ENCODE measurements around the gene IFNA2.
"Not testable (repeated sequence)": the region's sequence is repeated elsewhere in the genome, so short reads cannot be mapped to it uniquely, and the experiment has no call there.

IFNA2 gene

GRCh38 chr9:21383627-21384026, 1.6 kb downstream of the IFNA2 start:
- Histone ChIP-seq H3K36me3 (ENCODE audit: control insufficient read depth in 2 of 2, insufficient read depth in 2 of 2, low read length in 2 of 2) (no peaks in the 10 kb centered on the region), H3K4me3 (ENCODE audit: low read length in 2 of 2) (no peak overlapping the region), H3K27me3 (ENCODE audit: control insufficient read depth in 2 of 2, insufficient read depth in 2 of 2, low read length in 2 of 2) (peaks cover 0 to 4% of the 10 kb centered on the region in 2 donors), H3K9me3 (ENCODE audit: control insufficient read depth in 2 of 2, low read length in 2 of 2) (no peaks in the 10 kb centered on the region), H3K9ac (ENCODE audit: low read depth in 1 of 2, low read length in 2 of 2) (no peak overlapping the region), H3K4me1 (ENCODE audit: control insufficient read depth in 2 of 2, insufficient read depth in 2 of 2, low read length in 2 of 2) (no peaks in the 10 kb centered on the region), H3K27ac (ENCODE audit: low read depth in 2 of 2, low read length in 2 of 2) (no peak overlapping the region)

DNA sequence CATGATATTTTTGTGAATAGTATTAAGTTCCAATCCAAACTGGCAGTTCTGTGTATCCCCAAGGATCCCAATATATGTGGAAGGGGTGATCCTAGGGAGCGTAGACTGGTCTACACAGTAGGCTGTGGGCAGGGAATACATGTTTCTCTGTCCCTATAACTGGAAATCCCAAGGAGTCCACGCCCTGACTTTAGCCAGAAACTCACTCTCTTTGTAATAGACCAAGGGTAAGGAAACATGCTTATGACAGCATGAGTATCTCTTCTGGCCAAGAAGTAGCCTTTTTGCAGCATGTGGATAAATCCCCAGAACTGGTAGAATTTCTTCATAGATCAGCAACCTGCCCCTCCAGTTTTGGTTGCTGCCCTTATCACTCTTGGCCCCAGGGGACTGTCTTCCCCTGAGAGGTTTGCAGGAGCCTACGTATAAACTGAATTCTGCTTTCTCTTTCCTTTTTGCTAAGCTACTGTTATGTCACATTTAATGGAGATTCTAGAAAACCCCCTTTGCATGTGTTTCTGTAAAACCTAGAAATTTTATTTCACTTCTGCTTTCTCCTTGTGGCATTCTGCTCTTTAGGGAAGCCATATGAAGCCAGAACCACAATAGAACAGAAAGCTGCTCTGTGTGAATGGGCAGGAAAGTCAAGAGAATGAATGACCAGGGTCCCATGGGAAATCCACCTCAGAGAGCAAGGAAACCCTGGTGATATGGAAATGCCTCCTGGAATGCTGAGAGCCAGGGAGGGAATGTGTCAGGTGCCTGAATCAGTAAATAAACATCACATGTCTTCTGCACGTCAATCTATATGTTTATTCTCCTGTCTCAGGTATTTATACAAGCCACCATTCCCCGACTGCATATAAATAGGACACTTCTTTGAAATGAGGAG, 3.5 kb downstream of the IFNA2 start:
- Histone ChIP-seq H3K27me3 (ENCODE audit: control insufficient read depth in 2 of 2, insufficient read depth in 2 of 2, low read length in 2 of 2) (no peaks in the 10 kb centered on the region), H3K4me1 (ENCODE audit: control insufficient read depth in 2 of 2, insufficient read depth in 2 of 2, low read length in 2 of 2) (no peaks in the 10 kb centered on the region), H3K36me3 (ENCODE audit: control insufficient read depth in 2 of 2, insufficient read depth in 2 of 2, low read length in 2 of 2) (no peaks in the 10 kb centered on the region), H3K27ac (ENCODE audit: low read depth in 2 of 2, low read length in 2 of 2) (no peak overlapping the region), H3K9me3 (ENCODE audit: control insufficient read depth in 2 of 2, low read length in 2 of 2) (no peaks in the 10 kb centered on the region), H3K9ac (ENCODE audit: low read depth in 1 of 2, low read length in 2 of 2) (no peak overlapping the region), H3K4me3 (ENCODE audit: low read length in 2 of 2) (no peak overlapping the region)

- H3K9ac ChIP-seq (ENCODE audit: low read depth in 1 of 2, low read length in 2 of 2); H3K4me3 ChIP-seq (ENCODE audit: low read length in 2 of 2); H3K4me1 ChIP-seq (ENCODE audit: control insufficient read depth in 2 of 2, insufficient read depth in 2 of 2, low read length in 2 of 2); H3K36me3 ChIP-seq (ENCODE audit: control insufficient read depth in 2 of 2, insufficient read depth in 2 of 2, low read length in 2 of 2); H3K27ac ChIP-seq (ENCODE audit: low read depth in 2 of 2, low read length in 2 of 2); H3K9me3 ChIP-seq (ENCODE audit: control insufficient read depth in 2 of 2, low read length in 2 of 2); H3K27me3 ChIP-seq (ENCODE audit: control insufficient read depth in 2 of 2, insufficient read depth in 2 of 2, low read length in 2 of 2): not testable (repeated sequence)
These were observed 13.7 kb downstream of the IFNA2 start for GRCh38 chr9:21371467-21371866.

DNA sequence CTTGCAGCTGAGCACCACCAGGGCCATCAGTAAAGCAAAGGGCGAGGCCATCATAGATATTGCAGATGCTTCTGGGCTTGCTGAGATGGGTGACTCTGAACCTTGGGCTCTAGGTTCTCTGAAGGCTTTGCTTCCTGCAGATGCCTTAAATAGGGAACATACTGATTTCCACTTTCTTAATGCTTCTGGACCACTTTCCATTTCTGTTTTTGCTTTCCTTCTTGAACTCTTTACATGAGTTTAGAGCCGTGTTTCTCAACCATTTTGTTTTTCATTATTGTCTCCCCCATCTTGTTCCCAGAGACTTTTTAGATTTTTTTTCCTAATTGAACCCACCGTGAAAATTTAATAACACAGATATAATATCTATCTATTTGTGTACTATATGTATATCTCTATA, 17.2 kb downstream of the IFNA2 start, which contains the start of gene IFNA13:
TSS of gene IFNA13 (minus strand) at position 101 of the 400 bp plus-strand sequence. CDS start at position 54, 47 bp downstream.
- no peaks in the 10 kb centered on the region for H3K9me3 ChIP-seq (ENCODE audit: control insufficient read depth in 2 of 2, low read length in 2 of 2)
- H3K9ac ChIP-seq (ENCODE audit: low read depth in 1 of 2, low read length in 2 of 2): no peak within 1 kb of the TSS
- no peaks in the 10 kb centered on the region for H3K4me1 ChIP-seq (ENCODE audit: control insufficient read depth in 2 of 2, insufficient read depth in 2 of 2, low read length in 2 of 2)
- no peaks in the 10 kb centered on the region for H3K36me3 ChIP-seq (ENCODE audit: control insufficient read depth in 2 of 2, insufficient read depth in 2 of 2, low read length in 2 of 2)
- H3K27ac ChIP-seq (ENCODE audit: low read depth in 2 of 2, low read length in 2 of 2): no peak within 1 kb of the TSS
- no peak within 1 kb of the TSS for H3K4me3 ChIP-seq (ENCODE audit: low read length in 2 of 2)
- H3K27me3 ChIP-seq (ENCODE audit: control insufficient read depth in 2 of 2, insufficient read depth in 2 of 2, low read length in 2 of 2): no peaks in the 10 kb centered on the region

DNA sequence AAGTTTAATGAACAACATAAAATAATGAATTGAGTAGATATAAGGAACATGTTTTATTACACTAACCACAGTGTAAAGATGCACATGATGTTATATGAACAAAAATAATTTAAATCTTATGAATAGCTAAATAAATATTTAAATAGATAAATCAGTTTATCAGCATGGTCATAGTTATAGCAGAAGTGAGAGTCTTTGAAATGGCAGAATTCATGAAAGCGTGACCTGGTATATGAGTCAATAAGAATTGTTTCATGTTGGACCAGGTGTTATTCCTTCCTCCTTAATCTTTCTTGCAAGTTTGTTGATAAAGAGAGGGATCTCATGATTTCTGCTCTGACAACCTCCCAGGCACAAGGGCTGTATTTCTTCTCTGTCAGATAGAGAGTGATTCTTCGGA, 18.0 kb downstream of the IFNA2 start:
- not testable (repeated sequence) for H3K27ac ChIP-seq (ENCODE audit: low read depth in 2 of 2, low read length in 2 of 2); H3K9ac ChIP-seq (ENCODE audit: low read depth in 1 of 2, low read length in 2 of 2); H3K36me3 ChIP-seq (ENCODE audit: control insufficient read depth in 2 of 2, insufficient read depth in 2 of 2, low read length in 2 of 2); H3K4me1 ChIP-seq (ENCODE audit: control insufficient read depth in 2 of 2, insufficient read depth in 2 of 2, low read length in 2 of 2); H3K9me3 ChIP-seq (ENCODE audit: control insufficient read depth in 2 of 2, low read length in 2 of 2); H3K27me3 ChIP-seq (ENCODE audit: control insufficient read depth in 2 of 2, insufficient read depth in 2 of 2, low read length in 2 of 2); H3K4me3 ChIP-seq (ENCODE audit: low read length in 2 of 2)

GRCh38 chr9:21362287-21362686, 22.9 kb downstream of the IFNA2 start:
- Histone ChIP-seq H3K4me1 (ENCODE audit: control insufficient read depth in 2 of 2, insufficient read depth in 2 of 2, low read length in 2 of 2) (peaks cover 0 to 2% of the 10 kb centered on the region in 2 donors), H3K27ac (ENCODE audit: low read depth in 2 of 2, low read length in 2 of 2) (no peak overlapping the region), H3K27me3 (ENCODE audit: control insufficient read depth in 2 of 2, insufficient read depth in 2 of 2, low read length in 2 of 2) (no peaks in the 10 kb centered on the region), H3K9ac (ENCODE audit: low read depth in 1 of 2, low read length in 2 of 2) (no peak overlapping the region), H3K9me3 (ENCODE audit: control insufficient read depth in 2 of 2, low read length in 2 of 2) (no peaks in the 10 kb centered on the region), H3K4me3 (ENCODE audit: low read length in 2 of 2) (no peak overlapping the region), H3K36me3 (ENCODE audit: control insufficient read depth in 2 of 2, insufficient read depth in 2 of 2, low read length in 2 of 2) (no peaks in the 10 kb centered on the region)

DNA sequence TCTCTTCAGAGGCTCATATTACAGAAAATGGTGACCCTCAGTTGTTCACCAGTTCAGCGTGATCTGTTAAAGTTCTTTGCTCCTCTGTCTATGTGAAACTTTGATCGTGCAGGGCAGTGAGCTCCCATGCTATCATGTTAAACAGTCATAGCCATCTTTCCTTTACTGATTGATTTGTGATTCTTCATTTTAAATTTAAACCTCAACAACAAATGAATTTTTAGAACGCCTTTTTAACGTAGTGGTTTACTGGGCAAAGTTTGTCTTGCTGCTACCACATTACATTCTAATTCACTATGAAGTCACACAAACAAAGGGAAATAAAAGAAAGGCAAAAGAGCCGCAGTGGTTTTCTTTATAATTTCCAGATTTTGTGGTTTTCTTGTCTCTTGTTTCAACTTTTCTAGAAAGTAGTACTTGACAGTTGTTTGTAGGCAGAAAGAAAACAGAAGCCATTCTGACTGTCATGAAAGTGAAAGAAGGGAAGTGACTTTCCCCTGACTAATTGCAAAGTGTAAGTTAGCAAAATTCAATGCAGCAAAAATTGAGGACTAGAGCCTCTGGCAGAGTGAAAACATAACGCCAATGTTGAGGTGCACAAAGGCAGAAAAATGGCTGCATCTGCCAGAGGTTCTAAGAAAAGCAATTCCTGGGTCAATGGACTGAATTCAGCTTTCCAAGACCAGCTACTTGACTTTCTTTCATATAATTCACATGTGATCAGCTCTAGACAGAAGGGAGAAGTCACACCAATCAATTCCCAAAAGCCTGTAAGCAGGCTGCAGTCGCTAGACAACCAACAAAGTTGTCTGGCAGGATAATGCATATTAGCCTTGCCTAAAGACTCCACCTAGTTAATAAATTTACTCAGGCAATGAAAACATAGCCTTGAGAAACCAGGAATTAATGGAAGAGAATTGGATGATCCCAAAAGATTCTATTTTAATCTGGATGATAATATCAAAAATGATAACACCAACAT, 27.4 kb downstream of the IFNA2 start:
- H3K9ac ChIP-seq (ENCODE audit: low read depth in 1 of 2, low read length in 2 of 2): no peak overlapping the region
- no peaks in the 10 kb centered on the region for H3K36me3 ChIP-seq (ENCODE audit: control insufficient read depth in 2 of 2, insufficient read depth in 2 of 2, low read length in 2 of 2)
- peaks cover 0 to 3% of the 10 kb centered on the region in 2 donors for H3K4me1 ChIP-seq (ENCODE audit: control insufficient read depth in 2 of 2, insufficient read depth in 2 of 2, low read length in 2 of 2)
- no peaks in the 10 kb centered on the region for H3K9me3 ChIP-seq (ENCODE audit: control insufficient read depth in 2 of 2, low read length in 2 of 2)
- H3K27ac ChIP-seq (ENCODE audit: low read depth in 2 of 2, low read length in 2 of 2): no peak overlapping the region
- H3K27me3 ChIP-seq (ENCODE audit: control insufficient read depth in 2 of 2, insufficient read depth in 2 of 2, low read length in 2 of 2): no peaks in the 10 kb centered on the region
- no peak overlapping the region for H3K4me3 ChIP-seq (ENCODE audit: low read length in 2 of 2)

GRCh38 chr9:21350787-21351186, 34.4 kb downstream of the IFNA2 start, which contains the start of gene IFNA6:
TSS of gene IFNA6 (minus strand) at chr9:21350887. CDS start at chr9:21350887, 0 bp downstream.
- Histone ChIP-seq H3K9me3 (ENCODE audit: control insufficient read depth in 2 of 2, low read length in 2 of 2) (no peaks in the 10 kb centered on the region), H3K9ac (ENCODE audit: low read depth in 1 of 2, low read length in 2 of 2) (no peak within 1 kb of the TSS), H3K36me3 (ENCODE audit: control insufficient read depth in 2 of 2, insufficient read depth in 2 of 2, low read length in 2 of 2) (no peaks in the 10 kb centered on the region), H3K4me3 (ENCODE audit: low read length in 2 of 2) (no peak within 1 kb of the TSS), H3K27ac (ENCODE audit: low read depth in 2 of 2, low read length in 2 of 2) (no peak within 1 kb of the TSS), H3K27me3 (ENCODE audit: control insufficient read depth in 2 of 2, insufficient read depth in 2 of 2, low read length in 2 of 2) (peaks cover 0 to 4% of the 10 kb centered on the region in 2 donors), H3K4me1 (ENCODE audit: control insufficient read depth in 2 of 2, insufficient read depth in 2 of 2, low read length in 2 of 2) (no peaks in the 10 kb centered on the region)

DNA sequence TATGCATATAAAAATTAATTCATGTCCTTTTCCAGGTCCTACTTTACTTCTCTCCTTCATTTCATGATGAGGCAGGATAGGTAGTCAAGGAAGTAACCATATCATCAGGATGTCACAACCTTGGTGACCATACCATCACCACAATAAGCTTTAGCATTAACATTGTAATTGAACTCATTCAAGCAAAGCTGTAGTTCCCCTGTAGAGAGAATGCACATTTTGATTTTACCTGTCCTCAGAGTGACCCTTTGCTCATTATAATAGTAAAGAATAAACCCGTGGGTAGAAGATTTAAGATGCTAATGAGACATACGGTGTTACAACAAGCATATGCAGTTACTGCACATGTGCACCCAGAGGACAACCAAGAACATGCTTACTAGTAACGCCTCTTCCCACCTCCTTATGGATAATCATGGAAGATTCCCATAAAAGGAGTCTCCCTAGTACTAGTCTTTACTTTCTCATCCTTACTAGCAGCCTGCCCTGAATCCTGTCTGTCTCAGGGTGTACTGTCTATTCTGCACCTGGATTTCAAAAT, 36.7 kb downstream of the IFNA2 start:
- Histone ChIP-seq H3K9me3 (ENCODE audit: control insufficient read depth in 2 of 2, low read length in 2 of 2) (no peaks in the 10 kb centered on the region), H3K27me3 (ENCODE audit: control insufficient read depth in 2 of 2, insufficient read depth in 2 of 2, low read length in 2 of 2) (peaks cover 0 to 4% of the 10 kb centered on the region in 2 donors), H3K9ac (ENCODE audit: low read depth in 1 of 2, low read length in 2 of 2) (no peak overlapping the region)

More for the DNA sequence above, 36.7 kb downstream of the IFNA2 start:
- Histone ChIP-seq H3K4me3 (ENCODE audit: low read length in 2 of 2) (no peak overlapping the region), H3K4me1 (ENCODE audit: control insufficient read depth in 2 of 2, insufficient read depth in 2 of 2, low read length in 2 of 2) (no peaks in the 10 kb centered on the region), H3K27ac (ENCODE audit: low read depth in 2 of 2, low read length in 2 of 2) (no peak overlapping the region), H3K36me3 (ENCODE audit: control insufficient read depth in 2 of 2, insufficient read depth in 2 of 2, low read length in 2 of 2) (no peaks in the 10 kb centered on the region)
